Fibroblast of lung (primary cell): ENCODE results near the gene NAV3. TPM values are rescaled to one million over a fixed set of nuclear protein-coding genes. Genes with fewer than 3 reads are reported as not detected.

Experiments
- DNase-seq, 2 donors: peaks; one replicate each; pipeline versions ENCODE4 v3.0.0 to v3.0.0-alpha.2; 2010; ENCODE audit warnings: low read depth in 2 of 2
- H2AFZ ChIP-seq: 2 replicates; pipeline ENCODE4 v1.5.1; 2012; ENCODE audit warnings: low read length, control low read depth, inconsistent platforms
- H3K27ac ChIP-seq: 2 replicates; pipeline ENCODE4 v1.5.1; 2011; ENCODE audit warnings: low read length, control low read depth; ENCODE audit not compliant: insufficient read depth
- H3K27me3 ChIP-seq: 2 replicates; pipeline ENCODE4 v1.5.1; 2011; ENCODE audit warnings: mild to moderate bottlenecking, low read length; ENCODE audit not compliant: control insufficient read depth, insufficient read depth
- H3K36me3 ChIP-seq: 2 replicates; pipeline ENCODE4 v1.5.1; 2011; ENCODE audit warnings: low read length; ENCODE audit not compliant: control insufficient read depth, insufficient read depth
- H3K4me1 ChIP-seq: 2 replicates; pipeline ENCODE4 v1.5.1; 2011; ENCODE audit warnings: low read length; ENCODE audit not compliant: control insufficient read depth, insufficient read depth; ENCODE audit errors: extremely low read depth
- H3K4me2 ChIP-seq: 2 replicates; pipeline ENCODE4 v1.5.1; 2011; ENCODE audit warnings: low read length, control low read depth; ENCODE audit not compliant: insufficient read depth; ENCODE audit errors: extremely low read depth
- H3K4me3 ChIP-seq, 4 experiments: fragments of 200-600 bp in 1 of 4; sonication (generic) in 1 of 4; replicated peaks in 1 of 4; 2 replicates each; pipeline ENCODE4 v1.5.1; 2011 to 2016; ENCODE audit warnings: low read length in 4 of 4, low read depth in 3 of 4, mild to moderate bottlenecking in 3 of 4, control low read depth in 2 of 4, inconsistent platforms in 1 of 4, mixed read lengths in 1 of 4; ENCODE audit not compliant: insufficient read depth in 1 of 4; ENCODE audit errors: control extremely low read depth in 1 of 4
- H3K79me2 ChIP-seq: 2 replicates; pipeline ENCODE4 v1.5.1; 2012; ENCODE audit warnings: mild to moderate bottlenecking, low read length, inconsistent platforms; ENCODE audit not compliant: control insufficient read depth, insufficient read depth
- H3K9ac ChIP-seq: 2 replicates; pipeline ENCODE4 v1.5.1; 2011; ENCODE audit warnings: mild to moderate bottlenecking, low read length, control low read depth; ENCODE audit not compliant: insufficient read depth
- H3K9me3 ChIP-seq: 2 replicates; pipeline ENCODE4 v1.5.1; 2012; ENCODE audit warnings: low read depth, low read length; ENCODE audit not compliant: control insufficient read depth, insufficient read depth
- H4K20me1 ChIP-seq: 2 replicates; pipeline ENCODE4 v1.5.1; 2011; ENCODE audit warnings: low read length; ENCODE audit not compliant: control insufficient read depth, insufficient read depth; ENCODE audit errors: extremely low read depth
- CTCF ChIP-seq, 2 donors: IDR thresholded peaks in 1 of 2; conservative IDR thresholded peaks in 1 of 2; 1 replicate in 1 of 2; 2 replicates in 1 of 2; pipeline ENCODE4 v1.5.1; 2011 to 2012; ENCODE audit warnings: low read length in 2 of 2, control low read depth in 1 of 2, inconsistent platforms in 1 of 2, low read depth in 1 of 2, mild to moderate bottlenecking in 1 of 2
- EZH2 ChIP-seq: IDR thresholded peaks from 2 replicates; pipeline ENCODE4 v1.5.1; 2012; ENCODE audit warnings: low read length, control low read depth, mild to moderate bottlenecking; ENCODE audit errors: missing control alignments
- polyA plus RNA-seq, 2 donors: library from polyadenylated mRNA; depleted of rRNA in 1 of 2; stranded (reverse) in 1 of 2; unstranded in 1 of 2; fragments of >200 nt; gene quantifications; 2 replicates each; pipeline ENCODE4 v1.2.1, GENCODE V29; 2011 to 2012; ENCODE audit warnings: missing spikeins in 1 of 2
- total RNA-seq: library from RNA; depleted of rRNA; stranded (reverse); fragments of >200 nt; gene quantifications from 2 replicates; pipeline ENCODE4 v1.2.1, GENCODE V29; 2014

NAV3 gene
- total and polyA plus RNA-seq, 2 donors (not counting 1 experiment from before 2014, with no cell fraction given), result 30.8 to 60.6 TPM

- H3K4me2 ChIP-seq, result peak overlapping the region; percentile 32
- H3K9me3 ChIP-seq, result no peaks in the 10 kb centered on the region
- no peaks in the 10 kb centered on the region for H4K20me1 ChIP-seq
- no peak overlapping the region for H3K9ac ChIP-seq
- H3K4me3 ChIP-seq, result no peak overlapping the region
- H2AFZ ChIP-seq, result no peak overlapping the region
- no peaks in the 10 kb centered on the region for H3K27me3 ChIP-seq
- no peak for TF ChIP-seq EZH2
- TF ChIP-seq CTCF (conservative IDR thresholded peaks at IDR 0.05 in 1 of 2, IDR thresholded peaks at IDR 0.05 in 1 of 2; ENCODE audit: low read depth in 1 of 2, low read length in 2 of 2), result no peak
- peak overlapping the region; percentile 2 for H3K27ac ChIP-seq
- peaks cover 18% of the 10 kb centered on the region for H3K79me2 ChIP-seq
- H3K36me3 ChIP-seq, result no peaks in the 10 kb centered on the region
- DNase-seq, result peak; percentile 65 to 77
- peaks cover 2% of the 10 kb centered on the region for H3K4me1 ChIP-seq
Observed at GRCh38 chr12:78018171-78018910, 187.6 kb downstream of the NAV3 start.

GRCh38 chr12:78018939-78019338, 188.2 kb downstream of the NAV3 start:
- H3K9ac ChIP-seq, result no peak overlapping the region
- peaks cover 17% of the 10 kb centered on the region for H3K79me2 ChIP-seq
- H4K20me1 ChIP-seq, result no peaks in the 10 kb centered on the region
- H3K9me3 ChIP-seq, result no peaks in the 10 kb centered on the region
- H3K36me3 ChIP-seq, result peaks cover 2% of the 10 kb centered on the region
- H3K4me1 ChIP-seq, result peaks cover 2% of the 10 kb centered on the region
- peak overlapping the region; percentile 2 for H3K27ac ChIP-seq
- no peaks in the 10 kb centered on the region for H3K27me3 ChIP-seq
- H3K4me2 ChIP-seq, result no peak overlapping the region
- no peak overlapping the region for H2AFZ ChIP-seq
- no peak overlapping the region for H3K4me3 ChIP-seq
- TF ChIP-seq CTCF (conservative IDR thresholded peaks at IDR 0.05 in 1 of 2, IDR thresholded peaks at IDR 0.05 in 1 of 2; ENCODE audit: low read depth in 1 of 2, low read length in 2 of 2), result no peak
- no peak for TF ChIP-seq EZH2
- peak in 1 of 2 donors; percentile 66 for DNase-seq

DNA sequence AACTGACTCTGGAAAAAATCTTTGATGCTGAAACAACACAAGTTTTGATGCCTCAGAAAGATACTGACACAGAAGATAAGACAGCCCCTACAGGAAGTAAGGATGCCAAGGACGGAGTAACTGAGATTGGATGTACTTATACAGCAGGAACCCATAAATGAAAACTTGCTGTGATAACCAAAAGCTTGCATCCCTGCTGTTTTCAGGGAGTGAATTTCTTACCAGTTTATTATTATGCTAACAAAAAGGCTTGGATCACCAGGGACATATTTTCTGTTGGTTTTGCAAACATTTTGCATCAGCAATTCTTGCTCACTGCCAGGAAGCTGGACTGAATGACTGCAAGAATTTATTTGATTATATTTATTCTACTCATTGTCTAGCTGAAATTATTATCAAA, 197.7 kb downstream of the NAV3 start:
- H3K36me3 ChIP-seq, result peaks cover 3% of the 10 kb centered on the region
- no peaks in the 10 kb centered on the region for H3K9me3 ChIP-seq
- TF ChIP-seq EZH2, result no peak
- TF ChIP-seq CTCF (conservative IDR thresholded peaks at IDR 0.05 in 1 of 2, IDR thresholded peaks at IDR 0.05 in 1 of 2; ENCODE audit: low read depth in 1 of 2, low read length in 2 of 2), result no peak
- DNase-seq, result no peak
- H3K9ac ChIP-seq, result no peak overlapping the region
- no peak overlapping the region for H3K4me3 ChIP-seq
- no peak overlapping the region for H2AFZ ChIP-seq
- no peak overlapping the region for H3K4me2 ChIP-seq
- H3K79me2 ChIP-seq, result no peaks in the 10 kb centered on the region
- H3K27ac ChIP-seq, result no peak overlapping the region
- no peaks in the 10 kb centered on the region for H3K27me3 ChIP-seq
- no peaks in the 10 kb centered on the region for H3K4me1 ChIP-seq
- H4K20me1 ChIP-seq, result no peaks in the 10 kb centered on the region
